ENCODE measurements around the gene TMEM170B.

The TMEM170B gene

GRCh38 chr6:11621119-11621518, 83.6 kb downstream of the TMEM170B start:
- DNase-seq = no peak

DNA sequence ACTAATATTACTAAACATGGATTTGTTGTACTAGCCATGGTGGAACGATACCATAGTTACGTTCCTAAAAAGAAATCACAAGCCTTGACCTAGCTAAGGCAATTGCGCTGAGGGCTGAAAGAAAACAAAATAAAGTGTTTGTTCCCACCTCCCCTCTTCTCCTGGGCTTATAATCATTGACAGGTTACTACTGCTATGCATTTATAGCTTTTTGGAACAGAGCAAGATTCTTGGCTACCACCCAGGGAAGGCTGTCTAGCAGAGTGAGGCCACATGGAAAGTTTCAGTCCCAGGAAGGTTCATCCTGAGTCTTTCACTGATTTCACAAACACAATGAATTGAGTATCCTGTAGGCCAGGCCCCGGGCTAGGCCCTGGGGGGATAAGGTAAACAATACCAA, 84.6 kb downstream of the TMEM170B start:
- no peak for DNase-seq

DNA sequence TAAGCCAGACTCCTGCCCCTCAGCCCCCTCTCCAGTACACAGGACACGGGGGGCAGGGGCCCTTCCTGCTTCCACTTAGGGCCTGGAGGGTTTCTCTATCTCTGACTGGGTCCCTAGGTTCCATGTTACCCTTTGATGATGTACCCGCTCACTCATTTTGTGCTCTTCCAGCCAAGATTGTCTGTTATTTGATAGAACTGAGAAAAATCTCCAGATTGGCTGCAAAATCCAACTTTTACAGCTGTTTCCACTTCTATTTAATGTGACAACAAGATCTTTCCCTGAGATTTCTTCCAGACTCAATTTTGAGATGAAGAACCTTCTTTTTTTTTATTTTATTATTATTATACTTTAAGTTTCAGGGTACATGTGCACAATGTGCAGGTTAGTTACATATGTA, 85.7 kb downstream of the TMEM170B start:
- DNase-seq = no peak

DNA sequence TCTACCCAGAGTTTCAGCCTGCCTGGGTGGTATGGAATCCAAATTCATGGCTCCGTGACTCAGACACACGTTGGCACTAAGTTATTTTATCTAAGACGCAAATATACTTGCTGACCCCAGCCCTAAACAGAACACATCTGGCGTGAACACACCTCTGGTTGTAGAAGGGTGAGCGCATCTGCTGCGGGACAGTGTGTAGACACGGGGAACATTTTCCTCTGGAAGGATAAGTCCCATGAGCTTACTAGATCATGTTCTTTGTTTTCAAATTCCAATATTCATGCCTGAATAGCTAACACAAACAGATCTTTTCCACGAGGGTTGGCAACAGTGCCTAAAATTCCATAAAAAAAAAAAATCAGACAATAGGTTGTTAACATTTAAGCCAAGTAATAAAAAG, 87.8 kb downstream of the TMEM170B start:
- no peak for DNase-seq

DNA sequence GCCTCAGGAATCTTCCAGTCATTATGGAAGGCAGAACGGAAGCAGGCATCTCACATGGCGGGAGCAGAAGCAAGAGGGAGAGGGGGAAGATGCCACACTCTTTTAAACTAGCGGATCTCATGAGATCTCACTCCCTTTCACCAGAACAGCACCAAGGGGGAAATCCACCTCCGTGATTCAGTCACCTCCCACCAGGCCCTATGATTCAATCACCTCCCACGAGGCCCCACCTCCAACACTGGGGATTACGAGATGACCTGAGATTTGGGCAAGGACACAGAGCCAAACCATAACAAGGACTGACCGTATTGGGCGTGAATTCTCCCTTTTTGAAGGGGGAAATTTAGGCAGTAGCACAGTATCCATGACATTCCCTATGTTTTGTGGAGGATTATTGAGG, 88.8 kb downstream of the TMEM170B start:
- no peak for DNase-seq

- no peak for DNase-seq
Observed at GRCh38 chr6:11628562-11628961, 91.0 kb downstream of the TMEM170B start.

- no peak for DNase-seq
Observed at GRCh38 chr6:11631008-11631407, 93.5 kb downstream of the TMEM170B start.

GRCh38 chr6:11631539-11631938, 94.0 kb downstream of the TMEM170B start:
- no peak for DNase-seq

GRCh38 chr6:11632231-11632630, 94.7 kb downstream of the TMEM170B start:
- no peak for DNase-seq

GRCh38 chr6:11632795-11633511, 95.4 kb downstream of the TMEM170B start:
- DNase-seq = no peak
